HS-27A (cell line): ENCODE results near the gene SORBS2.
"Not testable (repeated sequence)": the region's sequence is repeated elsewhere in the genome, so short reads cannot be mapped to it uniquely, and the experiment has no call there.

Experiments
- DNase-seq: peaks from one replicate; pipeline ENCODE4 v3.0.0-alpha.2; 2012; ENCODE audit warnings: low read depth, missing footprints

The SORBS2 gene

GRCh38 chr4:185811509-185812364 is at the start of gene SORBS2:
TSS of gene SORBS2 (minus strand) at chr4:185812194. CDS start at chr4:185690571, 121,623 bp downstream.
- DNase-seq: no peak

- DNase-seq: no peak
These were observed 47.1 kb upstream of the SORBS2 start for GRCh38 chr4:185859111-185859510.

GRCh38 chr4:185857561-185857960 is 45.6 kb upstream of the SORBS2 start:
- not testable (repeated sequence) for DNase-seq

- DNase-seq: no peak
These were observed 41.8 kb upstream of the SORBS2 start for GRCh38 chr4:185853841-185854240.

- DNase-seq: no peak
These were observed 41.0 kb upstream of the SORBS2 start for GRCh38 chr4:185852961-185853360.

- no peak for DNase-seq
These were observed 37.9 kb upstream of the SORBS2 start for GRCh38 chr4:185849664-185850550.

- peak; percentile 77 for DNase-seq
These were observed 35.5 kb upstream of the SORBS2 start for GRCh38 chr4:185847352-185848097.

- no peak for DNase-seq
These were observed 34.6 kb upstream of the SORBS2 start for GRCh38 chr4:185846505-185847150.

- no peak for DNase-seq
These were observed 34.0 kb upstream of the SORBS2 start for GRCh38 chr4:185845966-185846365.

- no peak for DNase-seq
These were observed 29.5 kb upstream of the SORBS2 start for GRCh38 chr4:185841451-185841850.

- no peak for DNase-seq
These were observed 29.0 kb upstream of the SORBS2 start for GRCh38 chr4:185840953-185841352.

GRCh38 chr4:185840201-185840600 is 28.2 kb upstream of the SORBS2 start:
- DNase-seq: no peak

- no peak for DNase-seq
These were observed 27.8 kb upstream of the SORBS2 start for GRCh38 chr4:185839770-185840169.

GRCh38 chr4:185839194-185839712 is 27.3 kb upstream of the SORBS2 start:
- DNase-seq: peak; percentile 81

GRCh38 chr4:185838514-185839193 is 26.7 kb upstream of the SORBS2 start:
- DNase-seq: no peak

- DNase-seq: no peak
These were observed 26.1 kb upstream of the SORBS2 start for GRCh38 chr4:185838104-185838452.

GRCh38 chr4:185837415-185838103 is 25.6 kb upstream of the SORBS2 start:
- no peak for DNase-seq

GRCh38 chr4:185836241-185837084 is 24.5 kb upstream of the SORBS2 start:
- no peak for DNase-seq

- DNase-seq: no peak
These were observed 23.8 kb upstream of the SORBS2 start for GRCh38 chr4:185835814-185836213.
